ENCODE measurements around the gene IGF2BP3.

IGF2BP3 gene

DNA sequence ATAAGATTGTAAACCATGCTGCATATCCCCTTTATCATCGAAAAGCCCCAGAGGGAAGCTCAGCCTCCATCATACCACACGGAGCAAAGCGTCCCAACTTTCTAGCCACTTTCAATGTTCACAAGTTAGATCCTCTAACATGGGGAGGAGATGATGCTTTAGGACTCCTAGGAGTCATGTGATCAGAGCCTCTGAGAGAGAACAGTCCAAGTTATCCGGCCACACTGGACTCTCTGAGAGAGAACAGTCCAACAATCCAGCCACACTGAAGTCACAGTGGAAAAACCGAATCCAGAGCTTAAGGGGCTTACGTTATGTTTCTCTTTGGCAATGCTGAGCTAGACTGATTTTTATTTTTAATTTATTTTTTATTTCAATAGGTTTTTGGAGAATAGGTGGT, 98.6 kb downstream of the IGF2BP3 start:
- in situ Hi-C loops (cut with MboI; ENCODE audit: low sequenced_read_pairs), result no loop called here
- no peaks in the 10 kb centered on the region for H3K27me3 ChIP-seq (ENCODE audit: low read depth)
- no peaks in the 10 kb centered on the region for H3K9me3 ChIP-seq
- no peak for DNase-seq (ENCODE audit: low spot score in 2 of 2)
- H3K36me3 ChIP-seq (replicated peaks), result peaks cover 13% of the 10 kb centered on the region
- no peaks in the 10 kb centered on the region for H3K4me1 ChIP-seq
- no peak overlapping the region for H3K4me3 ChIP-seq

DNA sequence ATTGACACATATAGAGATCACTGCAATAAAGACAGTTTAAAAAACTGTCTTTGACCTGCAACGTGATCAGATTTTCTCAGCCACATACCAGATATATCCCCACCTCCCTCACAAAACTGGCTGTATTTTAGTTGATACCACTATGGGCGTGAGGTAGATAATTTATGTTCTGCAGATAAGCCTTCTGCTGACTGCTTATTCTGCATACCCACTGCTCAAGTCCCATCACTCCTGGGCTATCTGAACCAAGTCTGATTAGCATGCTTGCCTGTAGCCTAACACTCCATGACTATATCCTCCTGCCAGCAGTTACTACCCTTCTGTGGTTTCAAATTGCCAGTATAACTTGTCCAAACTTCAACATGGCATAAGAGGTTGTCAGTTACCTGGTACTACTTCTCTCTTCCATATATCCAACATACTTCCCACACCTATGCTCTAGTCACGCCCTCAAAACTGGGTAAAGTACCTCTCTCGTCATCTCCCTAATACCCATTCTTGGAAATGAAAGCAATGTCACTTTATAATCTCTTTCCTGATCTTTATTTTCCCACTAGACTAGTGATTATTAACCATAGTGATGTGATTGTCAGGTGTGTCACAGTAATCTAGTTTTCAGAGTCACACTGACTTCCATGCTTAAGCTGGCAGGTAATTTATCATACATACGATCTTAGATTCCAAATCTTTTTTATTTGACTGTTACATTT, 100.4 kb downstream of the IGF2BP3 start:
- in situ Hi-C loops (cut with MboI; ENCODE audit: low sequenced_read_pairs), result no loop called here
- DNase-seq (ENCODE audit: low spot score in 2 of 2), result no peak
- H3K36me3 ChIP-seq (replicated peaks), result peaks cover 14% of the 10 kb centered on the region; the same call in 1 of the 2 replicates

DNA sequence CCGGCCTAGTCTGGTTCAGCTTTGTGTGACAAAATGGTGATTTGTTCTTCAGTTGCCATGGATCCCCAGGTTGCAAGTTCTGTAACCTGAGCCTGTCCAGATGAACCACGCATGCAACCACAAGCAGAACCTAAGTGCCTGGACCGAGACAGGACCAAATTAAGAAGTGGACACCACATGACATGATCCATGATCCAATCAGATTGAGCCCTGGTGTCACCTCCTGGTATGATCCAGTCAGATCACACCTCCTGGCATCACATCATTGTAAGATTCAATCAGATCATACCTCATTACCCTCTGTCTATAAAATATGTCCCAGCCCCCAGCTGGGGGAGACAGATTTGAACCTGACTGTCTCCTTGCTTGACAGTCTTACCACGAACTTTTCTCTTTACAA, 101.2 kb downstream of the IGF2BP3 start:
- no peak for DNase-seq (ENCODE audit: low spot score in 2 of 2)
- H3K4me1 ChIP-seq, result no peaks in the 10 kb centered on the region
- in situ Hi-C loops (cut with MboI; ENCODE audit: low sequenced_read_pairs), result no loop called here
- no peaks in the 10 kb centered on the region for H3K27me3 ChIP-seq (ENCODE audit: low read depth)
- H3K9me3 ChIP-seq, result no peaks in the 10 kb centered on the region
- H3K36me3 ChIP-seq (replicated peaks), result peaks cover 13% of the 10 kb centered on the region; the same call in 1 of the 2 replicates
- no peak overlapping the region for H3K4me3 ChIP-seq

More for the DNA sequence above, 100.4 kb downstream of the IGF2BP3 start:
- H3K4me3 ChIP-seq, result no peak overlapping the region
- no peaks in the 10 kb centered on the region for H3K4me1 ChIP-seq
- H3K27me3 ChIP-seq (ENCODE audit: low read depth), result no peaks in the 10 kb centered on the region
- no peaks in the 10 kb centered on the region for H3K9me3 ChIP-seq

DNA sequence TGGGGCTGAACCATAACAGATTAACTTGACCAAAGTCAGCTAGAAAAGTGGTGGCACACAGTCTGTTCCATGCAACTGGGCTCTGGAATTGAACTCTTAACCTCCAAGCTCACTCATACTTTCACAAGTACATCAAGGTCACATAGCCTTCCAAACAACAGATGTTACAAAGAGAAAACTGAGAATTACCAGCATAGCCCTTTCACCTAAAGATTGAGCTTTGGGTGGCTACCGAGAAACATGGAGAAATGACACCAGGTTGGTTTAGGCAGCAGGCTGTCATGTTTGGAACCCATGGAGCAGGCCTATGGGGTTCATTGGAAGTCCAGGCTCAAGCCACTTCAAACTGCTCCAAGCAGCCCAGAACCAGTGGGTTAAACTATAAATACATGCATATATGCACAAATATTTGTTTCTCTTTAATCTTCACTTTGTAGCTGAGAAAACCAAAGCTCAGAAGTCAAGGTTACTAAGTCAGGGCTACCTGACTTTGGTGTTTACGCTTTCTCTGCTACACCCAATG, 112.1 kb downstream of the IGF2BP3 start:
- no peak for DNase-seq (ENCODE audit: low spot score in 2 of 2)
- Histone ChIP-seq H3K9me3 (no peaks in the 10 kb centered on the region), H3K4me1 (peaks cover 24% of the 10 kb centered on the region), H3K27me3 (ENCODE audit: low read depth) (no peaks in the 10 kb centered on the region), H3K36me3 (replicated peaks) (peaks cover 16% of the 10 kb centered on the region), H3K4me3 (no peak overlapping the region)
- in situ Hi-C loops (cut with MboI; ENCODE audit: low sequenced_read_pairs), result no loop called here

DNA sequence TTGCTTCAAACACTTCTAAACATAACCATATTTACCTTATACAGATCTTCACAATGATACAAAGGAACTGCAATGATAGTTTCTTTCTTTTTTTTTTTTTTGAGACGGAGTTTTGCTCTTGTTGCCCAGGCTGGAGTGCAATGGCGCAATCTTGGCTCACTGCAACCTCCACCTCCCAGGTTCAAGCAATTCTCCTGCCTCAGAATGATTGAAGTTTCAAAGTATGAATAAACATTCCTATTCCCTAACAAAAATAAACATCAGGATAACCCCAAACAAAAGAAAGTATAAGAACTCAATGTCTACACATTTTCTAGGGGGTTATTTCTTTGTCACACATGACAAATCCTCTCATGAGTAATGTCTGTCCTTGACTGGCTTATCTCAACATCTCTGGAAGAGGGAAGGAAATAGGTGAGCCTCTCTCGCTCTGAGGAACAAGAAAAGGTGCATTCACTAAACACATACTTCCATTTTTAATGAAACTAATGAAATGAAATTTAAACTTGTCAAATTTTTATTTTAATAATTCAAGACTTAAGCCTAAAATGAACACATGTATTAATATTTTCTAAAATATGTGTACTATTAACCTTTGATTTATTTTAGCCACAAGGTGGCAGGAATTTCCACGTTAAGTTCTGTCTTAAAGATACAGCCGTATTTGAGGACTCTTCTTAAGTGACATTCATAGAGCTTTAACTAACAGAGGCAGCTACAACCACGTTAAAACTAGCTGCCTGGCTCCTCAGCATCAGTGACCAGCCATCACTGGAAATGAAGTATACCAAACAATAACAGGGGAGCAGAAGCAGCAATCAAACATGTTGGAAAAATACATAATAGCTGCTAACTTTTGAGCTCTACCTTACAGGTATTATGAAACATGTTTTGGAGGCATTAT, 112.8 kb downstream of the IGF2BP3 start:
- no peaks in the 10 kb centered on the region for H3K9me3 ChIP-seq

DNA sequence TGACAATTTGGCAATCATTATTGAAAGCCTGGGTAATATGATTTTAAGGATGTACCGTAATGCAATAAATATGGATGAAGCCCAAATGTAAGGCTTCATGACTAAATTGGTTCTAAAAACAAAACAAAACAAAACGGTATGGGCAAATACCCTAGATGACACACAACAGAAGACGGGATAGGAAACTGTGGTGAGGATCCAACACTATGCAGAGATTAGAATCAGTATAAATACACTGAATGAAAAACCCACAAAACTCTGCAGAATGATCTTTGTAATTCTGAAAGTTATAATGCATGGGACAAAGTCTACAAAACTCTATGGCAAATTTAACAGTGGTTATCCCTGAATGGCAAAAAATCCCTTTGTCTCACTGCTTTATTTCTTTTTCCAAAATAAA, 113.6 kb downstream of the IGF2BP3 start:
- Histone ChIP-seq H3K4me1 (peaks cover 27% of the 10 kb centered on the region), H3K4me3 (no peak overlapping the region), H3K36me3 (replicated peaks) (peaks cover 13% of the 10 kb centered on the region), H3K27me3 (ENCODE audit: low read depth) (no peaks in the 10 kb centered on the region), H3K9me3 (no peaks in the 10 kb centered on the region)
- in situ Hi-C loops (cut with MboI; ENCODE audit: low sequenced_read_pairs), result no loop called here
- peak in 1 of 2 experiments; percentile 40 for DNase-seq (ENCODE audit: low spot score in 2 of 2)

More for the DNA sequence above, 112.8 kb downstream of the IGF2BP3 start:
- Histone ChIP-seq H3K27me3 (ENCODE audit: low read depth) (no peaks in the 10 kb centered on the region), H3K4me1 (peaks cover 24% of the 10 kb centered on the region), H3K36me3 (replicated peaks) (peaks cover 16% of the 10 kb centered on the region), H3K4me3 (no peak overlapping the region)
- peak; percentile 29 to 94 for DNase-seq (ENCODE audit: low spot score in 2 of 2)
- in situ Hi-C loops (cut with MboI; ENCODE audit: low sequenced_read_pairs), result no loop called here

DNA sequence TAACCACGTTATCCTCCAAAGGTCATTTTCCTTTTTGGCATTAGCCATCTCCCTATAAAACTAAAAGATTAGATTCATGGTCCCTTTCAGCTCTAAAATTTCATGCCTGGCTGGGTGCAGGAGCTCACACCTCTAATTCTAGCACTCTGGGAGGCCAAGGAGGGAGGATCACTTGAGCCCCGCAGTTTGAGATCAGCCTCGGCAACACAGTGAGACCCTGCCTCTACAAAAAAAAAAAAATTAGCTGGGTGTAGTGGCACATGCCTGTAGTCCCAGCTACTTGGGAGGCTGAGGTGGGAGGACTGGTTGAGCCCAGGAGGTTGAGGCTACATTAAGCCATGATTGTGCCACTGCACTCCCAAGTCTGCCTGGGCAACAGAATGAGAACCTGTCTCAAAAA, 114.1 kb downstream of the IGF2BP3 start:
- Histone ChIP-seq H3K36me3 (replicated peaks) (peaks cover 11% of the 10 kb centered on the region), H3K4me3 (no peak overlapping the region), H3K4me1 (peaks cover 32% of the 10 kb centered on the region), H3K27me3 (ENCODE audit: low read depth) (no peaks in the 10 kb centered on the region), H3K9me3 (no peaks in the 10 kb centered on the region)
- in situ Hi-C loops (cut with MboI; ENCODE audit: low sequenced_read_pairs), result no loop called here
- DNase-seq (ENCODE audit: low spot score in 2 of 2), result no peak

DNA sequence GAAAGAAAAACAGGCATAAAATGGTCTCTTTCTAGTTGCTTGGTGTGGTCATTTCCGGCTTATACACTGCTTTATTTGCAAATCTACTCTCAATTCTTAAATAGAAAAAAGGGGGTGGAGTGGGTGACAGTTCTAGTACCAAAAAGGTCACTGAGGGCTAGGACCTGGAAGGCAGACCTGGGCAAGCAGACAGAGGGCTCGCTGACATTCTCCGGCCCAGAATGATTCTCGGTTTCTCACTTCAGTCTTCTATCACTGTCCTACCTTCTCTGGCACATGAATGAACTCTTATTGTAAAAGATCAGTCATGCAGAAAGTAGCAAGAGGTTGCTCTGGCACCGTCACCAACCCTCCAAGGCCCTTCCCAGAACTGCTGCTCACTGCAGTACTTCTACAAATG, 117.1 kb downstream of the IGF2BP3 start:
- Histone ChIP-seq H3K9me3 (no peaks in the 10 kb centered on the region), H3K4me1 (peaks cover 53% of the 10 kb centered on the region), H3K27me3 (ENCODE audit: low read depth) (no peaks in the 10 kb centered on the region), H3K4me3 (no peak overlapping the region), H3K36me3 (replicated peaks) (peaks cover 6% of the 10 kb centered on the region)
- in situ Hi-C loops (cut with MboI; ENCODE audit: low sequenced_read_pairs), result no loop called here
- DNase-seq (ENCODE audit: low spot score in 2 of 2), result no peak

DNA sequence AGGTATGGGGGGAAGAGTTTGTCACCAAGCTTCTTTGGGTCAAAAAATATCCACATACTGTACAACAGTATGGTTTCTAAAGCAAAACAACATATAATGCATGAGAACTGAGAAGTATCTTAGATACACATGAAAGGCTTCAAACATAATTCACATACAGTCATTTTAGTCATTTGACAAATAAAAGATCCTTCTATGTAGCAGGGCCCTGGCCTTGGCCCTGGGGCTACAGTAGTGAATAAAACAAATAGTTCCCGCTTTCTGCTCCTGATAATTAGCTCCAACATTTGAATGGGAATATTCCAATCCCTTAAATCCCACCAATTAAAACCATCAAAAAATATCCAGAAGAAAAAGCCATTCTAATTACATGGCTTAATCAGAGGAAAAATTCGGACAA, 119.8 kb downstream of the IGF2BP3 start:
- Histone ChIP-seq H3K27me3 (ENCODE audit: low read depth) (no peaks in the 10 kb centered on the region), H3K36me3 (replicated peaks) (peaks cover 20% of the 10 kb centered on the region), H3K4me3 (no peak overlapping the region), H3K9me3 (no peaks in the 10 kb centered on the region), H3K4me1 (peaks cover 47% of the 10 kb centered on the region)
- DNase-seq (ENCODE audit: low spot score in 2 of 2), result peak; percentile 55 to 63
- in situ Hi-C loops (cut with MboI; ENCODE audit: low sequenced_read_pairs), result no loop called here

DNA sequence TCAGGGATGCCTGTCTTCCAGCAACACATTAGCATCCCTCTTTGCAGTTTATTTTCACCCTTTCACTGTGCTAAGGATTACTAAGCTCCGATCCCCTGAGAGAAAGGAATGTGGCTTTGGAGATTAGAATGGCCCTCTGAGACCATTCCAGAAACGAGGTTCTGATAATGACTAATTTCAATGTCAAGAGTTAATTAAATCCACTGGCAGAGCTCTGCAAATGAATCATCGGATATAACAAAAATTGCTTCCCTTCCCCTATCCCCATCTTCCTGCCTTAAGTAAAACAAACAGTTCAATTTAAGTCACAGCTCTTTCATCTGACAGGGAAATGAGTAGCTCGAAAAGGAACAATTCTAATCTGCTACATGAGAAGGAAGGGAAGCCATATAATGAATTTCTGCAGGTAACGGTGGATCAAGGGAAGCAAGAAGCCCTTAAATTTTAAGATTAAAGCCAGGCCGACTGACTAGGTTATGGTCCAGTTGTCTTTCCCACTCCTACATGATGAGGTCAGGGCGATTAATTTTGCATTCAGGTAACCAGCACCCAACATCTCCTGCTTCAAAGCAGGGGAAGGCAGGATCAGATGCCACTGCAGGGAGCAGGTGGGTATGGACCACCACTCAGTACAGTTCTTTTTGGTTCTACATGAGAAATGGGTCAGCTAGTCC, 120.7 kb downstream of the IGF2BP3 start:
- H3K9me3 ChIP-seq, result no peaks in the 10 kb centered on the region
- peaks cover 25% of the 10 kb centered on the region for H3K36me3 ChIP-seq (replicated peaks)
- no peak overlapping the region for H3K4me3 ChIP-seq
- in situ Hi-C loops (cut with MboI; ENCODE audit: low sequenced_read_pairs), result no loop called here
- peaks cover 47% of the 10 kb centered on the region for H3K4me1 ChIP-seq
- peak; percentile 33 to 68 for DNase-seq (ENCODE audit: low spot score in 2 of 2)
- H3K27me3 ChIP-seq (ENCODE audit: low read depth), result no peaks in the 10 kb centered on the region

DNA sequence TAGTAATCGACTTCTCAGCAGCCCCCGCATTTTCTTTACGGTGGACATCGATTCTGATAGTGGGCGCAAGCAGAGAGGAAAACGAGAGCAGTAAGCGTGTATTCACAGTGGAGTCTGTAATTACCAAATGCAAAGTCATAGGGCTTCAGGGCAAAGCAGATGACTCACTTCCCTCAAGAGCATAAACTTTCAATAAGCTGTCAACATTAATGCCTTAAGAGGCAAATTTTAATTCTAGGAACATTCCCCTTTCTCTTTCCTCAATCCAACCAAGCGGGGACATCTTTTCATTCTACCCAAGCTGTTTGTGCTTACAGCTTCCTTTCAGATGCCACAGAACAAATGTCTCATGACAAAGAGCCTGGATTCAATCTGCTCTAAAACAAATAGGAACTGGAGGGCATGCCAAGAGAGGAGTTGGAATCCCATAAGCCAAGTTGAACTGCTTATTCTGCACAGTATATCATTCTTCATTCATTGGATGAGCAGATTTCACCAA, 122.6 kb downstream of the IGF2BP3 start:
- DNase-seq (ENCODE audit: low spot score in 2 of 2), result peak in 1 of 2 experiments; percentile 36
- H3K9me3 ChIP-seq, result no peaks in the 10 kb centered on the region
- H3K4me3 ChIP-seq, result no peak overlapping the region
- H3K4me1 ChIP-seq, result peaks cover 47% of the 10 kb centered on the region
- peaks cover 41% of the 10 kb centered on the region for H3K36me3 ChIP-seq (replicated peaks)
- no peaks in the 10 kb centered on the region for H3K27me3 ChIP-seq (ENCODE audit: low read depth)
- in situ Hi-C loops (cut with MboI; ENCODE audit: low sequenced_read_pairs), result no loop called here

DNA sequence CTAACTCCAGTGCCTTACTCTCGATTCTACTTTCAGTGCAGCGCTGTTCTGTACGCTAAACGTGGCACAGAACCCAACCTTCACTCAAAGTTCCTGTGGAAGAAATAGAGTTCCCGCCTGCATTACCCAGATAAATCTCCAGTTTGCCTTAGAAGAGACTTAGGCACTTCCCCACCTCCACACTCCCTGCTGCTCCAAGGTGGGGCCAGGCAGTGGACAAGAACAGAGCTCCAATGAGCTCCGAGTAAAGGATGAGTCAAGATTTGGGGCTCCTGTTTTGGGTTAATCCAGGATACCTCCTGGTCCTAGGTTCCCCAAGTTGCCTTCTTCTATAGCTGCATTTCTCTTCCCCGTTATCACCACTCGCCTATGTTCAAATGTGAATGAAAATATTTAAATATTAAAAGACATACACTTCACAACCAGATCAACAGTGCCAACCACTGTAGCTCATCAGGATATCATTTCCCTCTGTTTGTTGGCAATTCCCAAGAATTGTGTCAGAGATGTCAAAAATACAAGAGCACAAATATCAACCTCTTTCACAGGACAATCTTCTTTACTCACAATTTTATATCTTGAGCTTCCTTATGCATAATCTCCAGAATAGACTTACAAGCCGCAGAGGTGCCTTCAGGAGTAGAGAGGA, 123.1 kb downstream of the IGF2BP3 start:
- H3K4me3 ChIP-seq, result no peak overlapping the region
- in situ Hi-C loops (cut with MboI; ENCODE audit: low sequenced_read_pairs), result no loop called here
- DNase-seq (ENCODE audit: low spot score in 2 of 2), result no peak
- H3K27me3 ChIP-seq (ENCODE audit: low read depth), result no peaks in the 10 kb centered on the region
- peaks cover 47% of the 10 kb centered on the region for H3K4me1 ChIP-seq
- peaks cover 45% of the 10 kb centered on the region for H3K36me3 ChIP-seq (replicated peaks)
- no peaks in the 10 kb centered on the region for H3K9me3 ChIP-seq

DNA sequence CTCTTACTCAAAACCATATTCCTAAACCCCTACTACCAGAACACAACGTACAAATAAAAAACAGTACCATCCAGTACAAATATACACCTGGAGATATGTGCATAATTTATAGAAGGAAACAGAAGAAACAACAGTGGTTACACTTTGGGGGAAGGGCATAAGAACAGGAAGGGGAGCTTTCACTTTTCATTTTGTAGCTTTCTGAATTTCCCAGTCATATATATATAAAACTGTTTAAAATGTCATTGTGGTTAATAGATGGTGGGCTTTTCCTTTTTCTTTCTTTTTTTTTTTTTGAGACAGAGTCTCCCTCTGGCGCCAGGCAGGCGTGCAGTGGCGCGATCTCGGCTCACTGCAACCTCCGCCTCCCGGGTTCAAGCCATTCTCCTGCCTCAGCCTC, 124.0 kb downstream of the IGF2BP3 start:
- no peaks in the 10 kb centered on the region for H3K9me3 ChIP-seq
- no peaks in the 10 kb centered on the region for H3K27me3 ChIP-seq (ENCODE audit: low read depth)
- no peak for DNase-seq (ENCODE audit: low spot score in 2 of 2)
- peaks cover 40% of the 10 kb centered on the region for H3K4me1 ChIP-seq
- peaks cover 52% of the 10 kb centered on the region for H3K36me3 ChIP-seq (replicated peaks)
- H3K4me3 ChIP-seq, result no peak overlapping the region
- in situ Hi-C loops (cut with MboI; ENCODE audit: low sequenced_read_pairs), result no loop called here
